Epithelial cell of proximal tubule (primary cell): ENCODE data around the gene PRR22. TPM values are rescaled to one million over a fixed set of nuclear protein-coding genes. Genes with fewer than 3 reads are reported as not detected.

ENCODE experiments used
- DNase-seq: peaks from one replicate; pipeline ENCODE4 v3.0.0-alpha.2; 2011; ENCODE audit warnings: low read depth
- H3K4me3 ChIP-seq: 2 replicates; pipeline ENCODE4 v1.5.1; 2011; ENCODE audit warnings: low read depth, mild to moderate bottlenecking, low read length
- total RNA-seq: library from RNA; depleted of rRNA; stranded (reverse); fragments of >200 nt; gene quantifications from 2 replicates; pipeline ENCODE4 v1.2.3, GENCODE V29; 2015
- TF ChIP-seq, protein P1 (sequence below): conservative IDR thresholded peaks from 2 replicates; pipeline ENCODE4 v1.5.1; 2012; ENCODE audit warnings: low read depth, mild to moderate bottlenecking, low read length

The PRR22 gene
- total RNA-seq, 1 donor from 2014 or later: not detected

DNA sequence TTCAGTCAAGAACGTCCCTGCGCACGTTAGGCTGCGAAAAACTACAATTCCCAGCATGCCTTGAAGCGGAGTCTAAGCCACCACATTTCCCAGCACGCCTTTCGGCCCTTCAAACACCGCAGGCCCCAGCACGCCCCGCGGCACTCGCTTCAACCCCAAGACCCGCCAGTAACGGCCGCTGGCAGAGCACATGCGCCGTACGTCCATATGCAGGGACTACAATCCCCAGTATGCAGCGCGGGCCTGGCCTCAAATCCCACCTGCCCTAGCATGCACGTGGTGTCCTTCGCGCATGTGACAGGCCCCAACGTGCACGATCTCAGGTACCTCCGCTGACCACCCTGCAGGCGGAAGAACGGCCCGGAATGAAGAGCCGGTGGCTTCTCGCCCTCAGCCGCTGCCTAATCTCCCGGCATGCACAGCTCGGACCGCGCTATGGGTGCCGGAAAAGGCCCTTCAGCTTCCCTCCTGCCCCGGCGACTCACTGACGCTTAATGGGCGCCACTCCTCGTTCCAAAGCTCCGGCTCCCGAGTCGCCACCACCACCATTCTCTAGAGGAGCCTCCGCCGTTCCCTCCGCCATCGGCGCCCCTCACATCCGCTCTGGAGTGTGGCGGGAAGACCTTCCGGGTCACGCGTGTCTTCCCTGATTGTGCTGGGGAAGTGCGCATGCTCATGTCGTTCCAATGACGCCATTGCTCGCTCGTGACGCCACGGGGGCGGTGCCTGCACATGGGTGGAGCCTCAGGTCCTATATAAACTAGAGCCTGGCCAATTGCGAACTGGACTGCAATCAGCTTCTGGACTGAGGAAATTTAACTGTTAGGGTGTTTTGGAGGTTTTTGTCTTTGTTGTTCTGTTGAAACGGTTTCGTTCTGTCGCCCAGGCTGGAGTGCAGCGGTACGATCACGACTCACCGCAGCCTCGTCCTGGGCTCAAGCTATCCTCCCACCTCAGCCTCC is 6.3 kb upstream of the PRR22 start, which contains the start of gene DUS3L:
TSS of gene DUS3L (minus strand) at position 605 of the 962 bp plus-strand sequence. CDS start at position 583, 22 bp downstream.
- peak; percentile 76 for DNase-seq
- TF ChIP-seq, protein P1, sequence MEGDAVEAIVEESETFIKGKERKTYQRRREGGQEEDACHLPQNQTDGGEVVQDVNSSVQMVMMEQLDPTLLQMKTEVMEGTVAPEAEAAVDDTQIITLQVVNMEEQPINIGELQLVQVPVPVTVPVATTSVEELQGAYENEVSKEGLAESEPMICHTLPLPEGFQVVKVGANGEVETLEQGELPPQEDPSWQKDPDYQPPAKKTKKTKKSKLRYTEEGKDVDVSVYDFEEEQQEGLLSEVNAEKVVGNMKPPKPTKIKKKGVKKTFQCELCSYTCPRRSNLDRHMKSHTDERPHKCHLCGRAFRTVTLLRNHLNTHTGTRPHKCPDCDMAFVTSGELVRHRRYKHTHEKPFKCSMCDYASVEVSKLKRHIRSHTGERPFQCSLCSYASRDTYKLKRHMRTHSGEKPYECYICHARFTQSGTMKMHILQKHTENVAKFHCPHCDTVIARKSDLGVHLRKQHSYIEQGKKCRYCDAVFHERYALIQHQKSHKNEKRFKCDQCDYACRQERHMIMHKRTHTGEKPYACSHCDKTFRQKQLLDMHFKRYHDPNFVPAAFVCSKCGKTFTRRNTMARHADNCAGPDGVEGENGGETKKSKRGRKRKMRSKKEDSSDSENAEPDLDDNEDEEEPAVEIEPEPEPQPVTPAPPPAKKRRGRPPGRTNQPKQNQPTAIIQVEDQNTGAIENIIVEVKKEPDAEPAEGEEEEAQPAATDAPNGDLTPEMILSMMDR: no peak
- peak within 1 kb of the TSS; percentile 81 for H3K4me3 ChIP-seq

DNA sequence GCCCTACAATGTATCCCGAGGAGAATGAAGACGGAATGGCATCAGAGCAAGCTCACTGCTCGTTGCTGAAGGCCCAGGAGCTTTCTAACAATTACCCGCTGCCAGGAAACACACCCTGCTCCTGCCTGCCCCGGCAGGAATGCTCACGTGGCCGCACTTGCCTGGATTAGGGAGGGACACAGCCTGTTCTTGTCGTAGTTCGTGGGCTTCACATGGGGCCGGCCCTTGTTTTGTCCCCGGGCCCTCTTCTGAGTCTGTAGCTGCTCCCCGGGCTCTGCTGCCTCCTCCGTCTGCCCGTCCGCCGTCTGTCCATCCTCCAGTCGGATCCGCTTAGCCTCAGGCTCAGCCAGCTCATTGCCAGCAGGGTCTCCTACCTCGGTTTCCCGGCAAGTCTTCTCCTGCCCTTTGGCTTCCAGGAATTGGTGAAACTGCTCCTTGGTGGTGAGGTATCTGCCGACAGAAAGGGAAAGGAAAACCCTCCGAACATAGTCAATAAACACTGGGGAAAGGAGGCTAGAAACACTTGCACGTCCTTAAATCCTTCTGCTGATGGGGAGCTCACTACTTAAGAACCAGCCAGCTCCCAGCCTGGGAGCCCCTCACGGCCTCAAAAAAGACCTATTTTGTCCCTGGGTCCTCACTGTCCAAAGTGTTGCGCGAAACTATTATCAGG is 5.5 kb upstream of the PRR22 start:
- peak overlapping the region; percentile 81 for H3K4me3 ChIP-seq
- TF ChIP-seq, protein P1: no peak
- no peak for DNase-seq

DNA sequence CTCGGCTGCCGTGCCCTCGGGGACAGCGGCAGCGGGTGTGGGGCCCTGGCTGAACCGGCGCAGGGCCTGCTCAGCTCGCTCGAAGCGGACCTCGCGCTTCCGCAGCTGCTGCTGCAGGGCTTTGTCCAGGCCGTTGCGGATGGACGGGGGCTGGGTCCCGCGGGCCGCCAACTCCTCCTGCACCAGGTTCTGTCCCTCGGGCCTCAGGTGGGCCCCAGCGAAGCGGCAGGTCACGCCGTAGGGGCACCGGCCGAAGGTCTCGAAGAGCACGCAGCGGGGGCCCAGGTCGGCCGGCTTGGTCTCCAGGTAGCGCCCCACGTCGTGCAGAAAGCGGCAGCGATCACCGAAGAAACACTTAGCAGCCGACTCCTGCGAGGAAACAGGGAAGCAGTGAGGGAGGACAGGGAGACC is 4.8 kb upstream of the PRR22 start:
- DNase-seq: no peak
- TF ChIP-seq, protein P1: no peak
- H3K4me3 ChIP-seq: no peak overlapping the region

DNA sequence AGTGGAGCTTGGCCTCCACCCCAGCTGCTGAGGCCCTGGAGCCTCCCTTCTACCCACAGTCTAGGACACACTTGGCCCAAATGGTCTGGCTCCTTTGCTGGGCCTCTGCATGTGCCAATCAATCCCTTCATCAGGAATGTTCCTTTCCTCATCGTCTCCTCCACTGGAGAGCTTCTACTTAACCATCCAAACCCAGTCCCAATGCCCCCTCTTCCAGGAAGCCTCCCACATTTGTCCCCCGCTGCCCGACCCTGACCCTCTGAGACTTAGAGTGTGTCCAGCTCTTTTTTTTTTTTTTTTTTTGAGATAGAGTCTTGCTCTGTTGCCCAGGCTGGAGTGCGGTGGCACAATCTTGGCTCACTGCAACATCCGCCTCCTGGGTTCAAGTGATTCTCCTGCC is 3.9 kb upstream of the PRR22 start:
- H3K4me3 ChIP-seq: no peak overlapping the region
- TF ChIP-seq, protein P1: no peak
- no peak for DNase-seq

DNA sequence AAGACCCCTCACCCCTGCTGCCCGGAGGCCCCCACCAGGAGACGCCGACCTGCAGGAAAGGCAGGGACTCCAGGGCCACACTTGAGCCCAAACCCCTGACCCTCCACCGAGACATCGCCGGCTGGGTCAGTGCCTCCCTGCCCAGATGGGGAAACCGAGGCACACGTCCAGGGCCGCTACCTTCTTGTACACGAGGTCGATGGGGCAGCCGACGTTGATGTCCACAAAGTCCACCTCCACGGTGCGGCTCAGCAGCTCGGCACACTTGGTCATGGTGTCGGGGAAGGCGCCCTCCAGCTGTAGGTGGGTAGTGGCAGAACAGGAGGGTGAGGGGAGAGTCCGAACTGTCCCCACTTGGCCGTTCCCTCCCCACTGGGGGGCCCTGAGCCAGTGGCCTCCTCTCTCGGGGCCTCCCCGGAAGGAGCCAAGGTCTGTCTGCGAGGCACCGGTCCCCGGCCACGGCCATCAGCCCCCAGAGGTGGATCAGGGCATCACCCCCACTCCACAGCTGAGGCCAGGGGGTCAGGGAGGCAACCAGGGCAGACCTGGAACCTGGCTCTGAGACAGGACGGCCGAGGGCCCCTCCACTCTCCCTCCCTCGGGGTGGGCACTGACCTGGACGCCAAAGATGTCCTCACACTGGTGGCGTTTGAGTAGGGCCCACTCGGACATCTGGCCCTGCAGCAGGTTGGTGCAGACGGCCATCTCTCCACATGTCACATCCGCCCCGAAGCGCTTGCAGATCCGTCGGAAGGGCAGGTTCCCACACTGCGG is 3.0 kb upstream of the PRR22 start:
- no peak overlapping the region for H3K4me3 ChIP-seq
- TF ChIP-seq, protein P1: no peak
- DNase-seq: no peak

DNA sequence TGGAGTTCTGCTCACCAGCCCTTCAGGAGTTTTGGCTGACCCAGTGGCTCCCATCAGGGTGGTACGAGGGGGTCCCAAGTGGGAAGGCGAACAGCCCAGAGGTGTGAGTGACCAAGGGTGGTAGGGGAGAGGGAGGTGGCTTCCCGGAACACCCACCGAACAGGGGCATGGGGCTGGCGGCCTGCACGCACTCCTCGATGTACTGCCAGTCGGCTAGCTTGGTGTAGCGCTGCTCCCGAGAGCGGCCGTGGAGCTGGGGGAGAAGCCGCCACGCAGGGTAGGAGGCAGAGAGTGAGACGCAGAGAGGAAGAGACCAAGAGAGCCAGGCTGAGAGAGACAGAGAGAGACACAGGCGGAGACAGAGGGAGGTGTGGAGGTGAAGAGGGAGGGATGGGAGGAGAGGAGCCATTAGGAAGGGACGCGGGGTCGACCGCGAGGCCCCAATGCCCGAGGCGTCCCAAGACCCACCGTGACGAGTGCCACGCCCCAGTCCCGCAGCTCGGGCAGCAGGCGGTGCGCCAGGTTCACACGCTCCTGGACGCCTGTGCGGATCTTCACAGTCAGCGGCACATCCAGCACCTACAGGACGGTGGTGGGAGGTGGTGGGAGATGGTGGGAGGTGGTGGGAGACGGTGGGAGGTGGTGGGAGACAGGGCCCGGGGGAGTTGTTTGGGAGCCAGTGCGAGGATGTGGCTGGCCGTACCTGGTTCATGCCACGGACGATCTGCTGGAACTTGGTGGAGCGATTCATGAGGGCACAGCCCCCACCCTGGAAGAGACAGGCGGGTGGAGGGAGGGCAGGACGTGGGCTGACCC is 2.3 kb upstream of the PRR22 start:
- DNase-seq: no peak
- TF ChIP-seq, protein P1: no peak
- H3K4me3 ChIP-seq: no peak overlapping the region
